ENCODE data around the gene TTL.

DNA sequence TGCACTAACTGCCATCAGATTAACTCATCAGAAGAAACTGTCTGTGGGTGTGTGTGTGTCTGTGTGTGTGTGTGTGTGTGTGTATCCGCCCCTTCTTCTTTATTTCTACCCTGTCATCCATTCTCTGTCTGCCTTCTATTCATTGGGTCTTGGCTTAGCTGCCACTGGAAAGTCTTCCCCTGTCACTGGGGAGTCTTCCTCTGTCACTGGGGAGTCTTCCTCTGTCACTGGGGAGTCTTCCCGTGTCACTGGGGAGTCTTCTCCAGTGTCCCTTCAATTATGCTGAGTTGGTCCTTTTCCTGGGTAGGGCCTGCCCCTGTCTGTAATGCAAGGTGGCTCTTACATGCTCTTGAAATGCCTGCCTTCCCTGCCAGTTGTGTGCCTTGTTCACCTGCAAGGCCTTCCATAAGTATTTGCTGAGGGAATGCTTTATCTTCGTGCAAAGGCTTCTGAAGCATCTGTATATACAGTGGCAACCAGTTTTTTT is 41.4 kb downstream of the TTL start:
- TF ChIP-seq, protein P1, sequence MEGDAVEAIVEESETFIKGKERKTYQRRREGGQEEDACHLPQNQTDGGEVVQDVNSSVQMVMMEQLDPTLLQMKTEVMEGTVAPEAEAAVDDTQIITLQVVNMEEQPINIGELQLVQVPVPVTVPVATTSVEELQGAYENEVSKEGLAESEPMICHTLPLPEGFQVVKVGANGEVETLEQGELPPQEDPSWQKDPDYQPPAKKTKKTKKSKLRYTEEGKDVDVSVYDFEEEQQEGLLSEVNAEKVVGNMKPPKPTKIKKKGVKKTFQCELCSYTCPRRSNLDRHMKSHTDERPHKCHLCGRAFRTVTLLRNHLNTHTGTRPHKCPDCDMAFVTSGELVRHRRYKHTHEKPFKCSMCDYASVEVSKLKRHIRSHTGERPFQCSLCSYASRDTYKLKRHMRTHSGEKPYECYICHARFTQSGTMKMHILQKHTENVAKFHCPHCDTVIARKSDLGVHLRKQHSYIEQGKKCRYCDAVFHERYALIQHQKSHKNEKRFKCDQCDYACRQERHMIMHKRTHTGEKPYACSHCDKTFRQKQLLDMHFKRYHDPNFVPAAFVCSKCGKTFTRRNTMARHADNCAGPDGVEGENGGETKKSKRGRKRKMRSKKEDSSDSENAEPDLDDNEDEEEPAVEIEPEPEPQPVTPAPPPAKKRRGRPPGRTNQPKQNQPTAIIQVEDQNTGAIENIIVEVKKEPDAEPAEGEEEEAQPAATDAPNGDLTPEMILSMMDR (IDR thresholded peaks at IDR 0.05), result no peak
- no peak for TF ChIP-seq POLR2A (IDR thresholded peaks at IDR 0.05)

All from adrenal gland (tissue), 5 donors.